Myocyte (in vitro differentiated cells): ENCODE data around the gene UBA3. TPM values are rescaled to one million over a fixed set of nuclear protein-coding genes. Genes with fewer than 3 reads are reported as not detected.
A peak's percentile ranks its signal among the peaks of the same experiment; 100 is the strongest.

Experiments
- DNase-seq: peaks from one replicate; pipeline ENCODE4 v3.0.0-alpha.2; 2012; ENCODE audit warnings: low read depth
- total RNA-seq: library from RNA; depleted of rRNA; stranded (reverse); fragments of >200 nt; gene quantifications from 2 replicates; pipeline ENCODE4 v1.2.3, GENCODE V29; 2014

UBA3 gene
- total RNA-seq, 1 donor from 2014 or later, result 82.5 TPM

DNA sequence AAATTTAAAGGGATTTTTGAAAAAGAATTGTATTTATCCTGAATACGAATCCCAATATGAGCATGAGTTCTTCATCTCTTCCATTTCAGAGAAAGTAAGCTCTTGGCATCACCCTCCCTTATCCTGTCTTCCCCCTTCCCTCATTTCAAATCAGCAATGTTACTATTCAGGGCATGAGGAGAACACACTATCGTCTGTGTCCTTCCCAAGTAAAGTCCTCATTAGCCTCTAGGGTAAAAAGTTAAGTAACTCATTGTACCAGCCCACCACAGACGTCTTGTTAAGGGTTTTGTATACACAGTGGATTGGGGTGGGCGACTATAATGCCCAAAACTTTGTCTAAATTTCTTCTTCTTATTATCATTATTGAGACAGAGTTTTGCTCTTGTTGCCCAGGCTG is 19.4 kb upstream of the UBA3 start:
- no peak for DNase-seq

GRCh38 chr3:69097407-69098086 is 17.4 kb upstream of the UBA3 start:
- DNase-seq, result peak; percentile 96

- no peak for DNase-seq
Observed at GRCh38 chr3:69096299-69096698, 16.1 kb upstream of the UBA3 start.

GRCh38 chr3:69095636-69096035 is 15.5 kb upstream of the UBA3 start:
- peak; percentile 86 for DNase-seq

GRCh38 chr3:69094467-69095205 is 14.5 kb upstream of the UBA3 start:
- peak; percentile 66 for DNase-seq

- no peak for DNase-seq
Observed at GRCh38 chr3:69092030-69092516, 11.9 kb upstream of the UBA3 start.

- no peak for DNase-seq
Observed at GRCh38 chr3:69091389-69092029, 11.3 kb upstream of the UBA3 start.

DNA sequence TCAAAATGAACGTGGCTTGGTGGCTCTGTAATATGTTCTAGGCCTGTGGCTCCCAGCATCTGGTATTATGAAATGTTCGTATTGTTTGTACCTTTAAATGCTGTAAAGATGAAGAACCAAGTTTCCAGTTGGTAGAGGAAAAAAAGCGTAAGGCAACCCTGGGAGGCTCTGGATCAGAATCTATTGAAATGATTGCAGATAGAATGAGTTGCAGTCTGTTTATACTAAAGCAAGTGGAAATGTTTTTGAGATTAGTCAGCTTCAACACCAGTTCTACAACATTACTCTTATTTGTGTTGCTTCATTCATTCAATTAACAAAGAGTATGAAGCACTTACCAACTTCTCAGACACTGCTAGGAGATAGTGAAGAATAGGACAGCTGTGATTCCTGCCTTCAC is 9.9 kb upstream of the UBA3 start:
- DNase-seq, result no peak

DNA sequence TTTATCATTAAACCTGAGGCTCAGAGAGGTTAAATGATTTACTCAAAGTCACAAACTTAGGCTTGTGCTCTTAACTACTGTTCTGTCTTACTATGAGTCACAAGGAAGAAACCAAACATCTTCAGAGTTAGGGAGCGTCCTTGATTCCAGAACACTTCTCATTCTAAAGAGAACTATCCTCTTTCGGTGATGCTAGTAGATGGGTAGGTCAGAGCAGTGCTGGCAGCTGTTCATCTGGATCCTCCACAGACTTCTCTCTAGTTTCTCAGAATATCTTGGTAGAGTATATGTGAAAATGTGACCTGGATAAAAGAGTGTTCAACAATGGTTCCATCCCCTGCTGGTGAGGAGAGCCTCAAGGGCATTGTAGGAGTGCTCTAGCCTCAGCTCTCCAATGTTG is 7.9 kb upstream of the UBA3 start:
- peak; percentile 63 for DNase-seq

- peak; percentile 39 for DNase-seq
Observed at GRCh38 chr3:69087030-69087791, 7.0 kb upstream of the UBA3 start.

DNA sequence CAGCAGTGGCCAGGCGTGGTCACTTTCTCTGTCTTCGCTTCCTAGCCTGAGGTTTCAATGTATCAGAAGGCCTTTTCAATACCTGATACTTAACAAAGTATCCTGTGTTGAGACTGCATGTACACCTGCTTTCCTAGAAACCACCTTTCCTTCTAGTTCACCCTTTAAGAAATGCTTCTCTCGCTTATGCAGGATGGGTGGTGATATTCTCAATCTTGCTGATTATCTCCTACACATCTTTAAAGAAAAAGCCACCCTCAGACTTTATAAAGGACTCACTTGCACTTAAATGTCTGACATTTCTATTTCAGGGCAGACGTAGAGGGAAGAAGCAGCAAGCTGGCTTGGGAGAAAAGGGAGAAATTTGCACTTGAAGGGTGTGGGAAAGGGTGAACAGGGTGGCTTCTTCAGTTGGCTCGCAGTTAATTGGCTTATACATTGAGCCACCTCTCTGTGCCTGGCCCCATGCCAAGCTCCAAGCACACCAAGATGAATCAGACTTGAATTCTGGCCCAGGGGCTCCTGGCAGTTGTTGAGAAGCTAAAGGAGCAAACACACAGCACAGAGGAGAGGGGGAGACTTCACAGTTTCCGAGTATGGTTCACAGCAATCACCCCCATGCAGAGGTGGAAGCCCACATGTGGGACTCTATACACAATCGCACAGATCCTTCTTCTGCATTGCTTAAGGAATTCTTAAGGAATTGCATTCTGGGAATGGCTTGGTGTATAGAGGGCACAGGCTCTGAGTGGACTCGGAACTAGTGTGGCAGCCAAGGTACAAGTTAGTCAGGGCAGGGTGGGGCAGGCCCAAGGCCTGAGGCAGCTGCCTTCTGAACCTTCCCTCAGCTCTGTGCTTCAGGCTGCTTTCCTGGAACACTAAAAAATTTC is 5.9 kb upstream of the UBA3 start:
- peak; percentile 94 for DNase-seq

DNA sequence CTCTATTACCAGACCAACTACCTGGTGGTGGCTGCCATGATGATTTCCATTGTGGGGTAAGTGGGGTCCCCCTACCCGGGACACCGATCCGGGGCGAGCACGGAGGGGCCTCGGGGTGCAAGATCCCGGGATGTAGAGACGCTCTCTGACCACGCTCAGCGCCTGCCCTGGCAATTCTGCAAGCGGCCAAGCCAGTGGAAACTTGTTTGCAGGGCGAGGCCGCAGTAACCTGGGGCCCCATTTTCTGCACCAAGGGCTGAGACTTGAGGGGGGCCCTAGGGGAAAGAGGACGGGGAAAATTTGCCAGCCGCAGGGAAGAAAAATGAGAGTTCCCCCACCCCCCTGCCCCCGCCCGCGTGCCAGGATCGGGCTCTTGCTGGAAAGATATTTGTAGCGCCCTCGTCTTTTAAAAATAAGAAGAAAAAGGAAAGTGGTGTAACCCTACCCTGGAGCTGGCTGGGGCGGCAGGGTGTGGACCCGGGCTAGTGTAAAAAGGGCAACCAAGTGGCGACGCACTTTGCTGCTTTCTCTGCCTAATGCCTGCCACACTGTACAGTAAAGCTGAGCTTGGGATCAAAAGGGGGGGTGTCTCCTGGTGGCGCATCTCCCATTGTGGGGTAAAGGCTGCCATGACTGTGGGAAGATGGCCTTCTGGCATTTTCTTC is 5.1 kb upstream of the UBA3 start:
- DNase-seq, result peak; percentile 47

- DNase-seq, result peak; percentile 96
Observed at GRCh38 chr3:69084326-69085167, 4.4 kb upstream of the UBA3 start, which contains the start of gene ARL6IP5. ARL6IP5 (plus strand) TSS chr3:69084937; CDS start chr3:69085048, 111 bp downstream.

GRCh38 chr3:69082805-69083204 is 2.6 kb upstream of the UBA3 start:
- peak; percentile 94 for DNase-seq

DNA sequence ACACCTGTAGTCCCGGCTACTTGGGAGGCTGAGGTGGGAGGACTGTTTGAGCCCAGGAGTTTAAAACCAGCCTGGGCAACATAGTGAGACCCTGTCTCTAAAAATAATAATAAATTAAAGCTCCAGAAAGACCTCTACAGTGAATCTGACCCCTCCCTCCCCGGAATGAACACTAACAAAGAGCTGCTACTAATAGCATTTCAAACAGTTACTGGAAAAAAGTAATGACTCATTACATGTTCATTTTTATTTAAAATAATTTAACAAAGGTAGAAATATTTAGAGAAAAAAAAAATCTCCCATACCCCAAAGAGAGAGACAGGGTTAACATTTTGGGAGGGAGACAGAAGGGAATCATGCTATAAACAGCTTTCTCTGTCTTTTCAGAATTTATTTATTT is 2.2 kb upstream of the UBA3 start:
- DNase-seq, result no peak

- peak; percentile 91 for DNase-seq
Observed at GRCh38 chr3:69081583-69082262, 1.6 kb upstream of the UBA3 start.

GRCh38 chr3:69079269-69080159 is 651 bp downstream of the UBA3 start:
- no peak for DNase-seq
